ENCODE data around the gene CCDC182.

The CCDC182 gene

DNA sequence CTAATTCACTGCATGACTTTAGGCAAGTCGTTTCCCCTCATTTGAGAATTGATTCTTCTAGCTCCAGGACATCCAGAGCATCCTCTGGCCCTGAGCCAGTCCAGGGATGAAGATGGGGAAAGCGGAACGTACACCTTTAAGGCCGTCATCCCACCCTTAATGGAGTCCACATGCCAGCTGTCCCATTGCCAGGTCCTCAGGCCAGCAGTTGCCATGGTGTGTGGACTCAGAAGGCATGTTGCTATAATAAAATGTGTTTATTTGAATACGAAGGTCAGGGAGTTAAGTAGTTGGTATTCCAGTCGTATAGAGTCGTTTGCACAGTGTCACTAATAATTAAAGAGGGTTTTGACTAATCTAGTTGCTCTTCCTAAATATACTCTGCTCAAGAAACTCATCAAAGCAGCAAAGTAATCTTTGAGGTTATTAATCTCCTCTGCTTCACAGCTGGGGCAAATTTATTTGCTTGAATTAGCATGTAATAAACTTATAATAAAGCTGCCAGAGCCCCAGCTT is 30.4 kb downstream of the CCDC182 start:
- Histone ChIP-seq H3K27ac (ENCODE audit: low read depth, low read length) (no peak overlapping the region), H3K4me1 (ENCODE audit: control insufficient read depth, insufficient read depth, low read length) (no peaks in the 10 kb centered on the region), H3K4me3 (ENCODE audit: low read depth, low read length) (no peak overlapping the region), H3K9me3 (ENCODE audit: control insufficient read depth, insufficient read depth, low read length) (no peaks in the 10 kb centered on the region), H3K9ac (ENCODE audit: low read depth, low read length) (no peak overlapping the region), H3K36me3 (ENCODE audit: control insufficient read depth, insufficient read depth, low read length) (no peaks in the 10 kb centered on the region), H3K27me3 (ENCODE audit: control insufficient read depth, insufficient read depth, low read length) (peaks cover 9% of the 10 kb centered on the region; the same call in 1 of the 2 replicates)

DNA sequence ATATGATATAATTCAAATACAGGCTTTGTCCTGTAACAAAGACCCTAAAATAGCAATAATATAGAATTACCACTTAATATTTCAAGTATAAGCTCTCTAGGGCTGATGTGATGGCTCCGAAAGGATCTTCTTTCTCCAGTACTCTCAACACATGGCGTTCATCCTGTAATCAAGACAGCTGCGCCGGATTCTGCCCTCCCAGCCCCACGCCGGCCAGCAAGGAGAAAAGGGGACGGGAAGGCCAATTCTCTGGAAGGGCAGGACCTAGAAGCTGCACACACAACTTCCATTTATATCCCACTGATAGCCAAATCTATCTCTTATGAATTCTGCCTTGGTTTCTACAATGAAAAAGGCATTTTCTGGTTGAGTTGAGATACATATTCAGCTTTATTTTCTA is 32.0 kb downstream of the CCDC182 start:
- Histone ChIP-seq H3K9ac (ENCODE audit: low read depth, low read length) (no peak overlapping the region), H3K27ac (ENCODE audit: low read depth, low read length) (no peak overlapping the region), H3K27me3 (ENCODE audit: control insufficient read depth, insufficient read depth, low read length) (peaks cover 9% of the 10 kb centered on the region; the same call in 1 of the 2 replicates), H3K4me3 (ENCODE audit: low read depth, low read length) (no peak overlapping the region), H3K36me3 (ENCODE audit: control insufficient read depth, insufficient read depth, low read length) (no peaks in the 10 kb centered on the region), H3K4me1 (ENCODE audit: control insufficient read depth, insufficient read depth, low read length) (peaks cover 4% of the 10 kb centered on the region; the same call in 1 of the 2 replicates), H3K9me3 (ENCODE audit: control insufficient read depth, insufficient read depth, low read length) (no peaks in the 10 kb centered on the region)

DNA sequence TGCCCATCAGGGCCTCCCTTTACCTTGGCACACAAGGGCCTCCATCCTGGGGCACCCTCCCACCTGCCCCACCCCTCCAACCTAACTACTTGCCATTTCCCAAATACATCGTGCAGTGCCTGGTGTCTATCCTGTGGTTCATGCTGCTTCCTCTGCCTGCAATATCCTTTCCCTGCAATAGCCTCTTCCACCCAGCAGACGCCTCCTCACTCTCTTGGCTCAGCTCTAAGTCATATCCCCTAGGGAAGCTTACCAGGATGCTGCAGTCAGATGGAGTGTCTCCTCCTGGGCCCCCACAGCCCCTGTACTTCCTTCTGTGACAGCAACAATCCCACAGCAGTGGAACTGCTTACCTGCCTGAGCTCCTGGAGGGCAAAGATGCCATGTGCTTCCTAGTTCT is 36.7 kb downstream of the CCDC182 start:
- Histone ChIP-seq H3K36me3 (ENCODE audit: control insufficient read depth, insufficient read depth, low read length) (no peaks in the 10 kb centered on the region), H3K4me1 (ENCODE audit: control insufficient read depth, insufficient read depth, low read length) (peaks cover 12% of the 10 kb centered on the region; the same call in 1 of the 2 replicates), H3K9me3 (ENCODE audit: control insufficient read depth, insufficient read depth, low read length) (no peaks in the 10 kb centered on the region), H3K4me3 (ENCODE audit: low read depth, low read length) (0 out of 2 replicates have a peak overlapping the region, but pooled peaks have one; percentile 42), H3K27ac (ENCODE audit: low read depth, low read length) (no peak overlapping the region), H3K9ac (ENCODE audit: low read depth, low read length) (no peak overlapping the region), H3K27me3 (ENCODE audit: control insufficient read depth, insufficient read depth, low read length) (peaks cover 10% of the 10 kb centered on the region; the same call in 1 of the 2 replicates)

DNA sequence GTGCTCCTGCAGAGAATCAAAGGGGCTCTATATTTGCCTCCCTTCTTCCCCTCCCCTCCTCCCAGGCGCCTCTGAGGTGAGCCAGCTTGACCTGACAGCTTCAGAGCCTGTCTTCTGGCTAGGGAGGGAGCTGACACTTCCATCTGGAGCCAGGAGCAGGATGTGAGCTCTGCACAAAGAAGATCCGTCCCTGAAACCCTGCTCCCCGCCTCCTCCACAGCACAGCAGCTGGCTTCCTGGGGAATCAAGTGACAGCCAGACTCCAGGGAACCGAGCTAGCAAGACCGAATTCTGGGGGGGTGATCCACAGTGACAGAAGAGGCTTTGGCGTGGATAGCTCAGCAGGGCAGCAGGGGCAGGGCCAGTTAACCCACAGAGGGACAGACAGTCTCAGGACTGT is 37.2 kb downstream of the CCDC182 start:
- Histone ChIP-seq H3K27ac (ENCODE audit: low read depth, low read length) (no peak overlapping the region), H3K36me3 (ENCODE audit: control insufficient read depth, insufficient read depth, low read length) (no peaks in the 10 kb centered on the region), H3K27me3 (ENCODE audit: control insufficient read depth, insufficient read depth, low read length) (peaks cover 10% of the 10 kb centered on the region; the same call in 1 of the 2 replicates), H3K4me3 (ENCODE audit: low read depth, low read length) (peak overlapping the region; percentile 42), H3K9me3 (ENCODE audit: control insufficient read depth, insufficient read depth, low read length) (no peaks in the 10 kb centered on the region), H3K9ac (ENCODE audit: low read depth, low read length) (no peak overlapping the region), H3K4me1 (ENCODE audit: control insufficient read depth, insufficient read depth, low read length) (peaks cover 12% of the 10 kb centered on the region; the same call in 1 of the 2 replicates)

DNA sequence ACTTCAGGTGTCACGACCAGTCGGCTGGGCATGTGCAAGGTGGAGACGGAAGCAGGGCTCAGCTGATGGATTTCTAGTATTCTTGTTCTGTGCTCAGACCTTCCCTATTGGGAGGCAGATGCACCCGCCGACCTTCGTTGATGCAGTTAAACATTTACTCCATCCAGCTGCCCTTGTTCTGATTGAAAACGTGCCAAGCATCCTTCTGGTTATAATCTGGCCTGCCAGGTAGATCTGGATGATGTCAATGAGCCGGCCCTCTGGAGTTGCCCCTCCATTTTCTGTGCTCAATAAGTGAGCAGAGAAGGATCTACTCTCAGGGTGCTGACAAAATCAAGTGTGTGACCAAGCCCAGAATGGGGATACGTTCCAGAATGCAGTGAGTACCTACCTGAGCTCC is 38.3 kb downstream of the CCDC182 start:
- Histone ChIP-seq H3K36me3 (ENCODE audit: control insufficient read depth, insufficient read depth, low read length) (no peaks in the 10 kb centered on the region), H3K27me3 (ENCODE audit: control insufficient read depth, insufficient read depth, low read length) (0 out of 2 replicates have a peak, but pooled peaks cover 6% of the 10 kb centered on the region), H3K27ac (ENCODE audit: low read depth, low read length) (no peak overlapping the region), H3K4me1 (ENCODE audit: control insufficient read depth, insufficient read depth, low read length) (peaks cover 12% of the 10 kb centered on the region; the same call in 1 of the 2 replicates), H3K9ac (ENCODE audit: low read depth, low read length) (no peak overlapping the region), H3K9me3 (ENCODE audit: control insufficient read depth, insufficient read depth, low read length) (no peaks in the 10 kb centered on the region), H3K4me3 (ENCODE audit: low read depth, low read length) (no peak overlapping the region)

DNA sequence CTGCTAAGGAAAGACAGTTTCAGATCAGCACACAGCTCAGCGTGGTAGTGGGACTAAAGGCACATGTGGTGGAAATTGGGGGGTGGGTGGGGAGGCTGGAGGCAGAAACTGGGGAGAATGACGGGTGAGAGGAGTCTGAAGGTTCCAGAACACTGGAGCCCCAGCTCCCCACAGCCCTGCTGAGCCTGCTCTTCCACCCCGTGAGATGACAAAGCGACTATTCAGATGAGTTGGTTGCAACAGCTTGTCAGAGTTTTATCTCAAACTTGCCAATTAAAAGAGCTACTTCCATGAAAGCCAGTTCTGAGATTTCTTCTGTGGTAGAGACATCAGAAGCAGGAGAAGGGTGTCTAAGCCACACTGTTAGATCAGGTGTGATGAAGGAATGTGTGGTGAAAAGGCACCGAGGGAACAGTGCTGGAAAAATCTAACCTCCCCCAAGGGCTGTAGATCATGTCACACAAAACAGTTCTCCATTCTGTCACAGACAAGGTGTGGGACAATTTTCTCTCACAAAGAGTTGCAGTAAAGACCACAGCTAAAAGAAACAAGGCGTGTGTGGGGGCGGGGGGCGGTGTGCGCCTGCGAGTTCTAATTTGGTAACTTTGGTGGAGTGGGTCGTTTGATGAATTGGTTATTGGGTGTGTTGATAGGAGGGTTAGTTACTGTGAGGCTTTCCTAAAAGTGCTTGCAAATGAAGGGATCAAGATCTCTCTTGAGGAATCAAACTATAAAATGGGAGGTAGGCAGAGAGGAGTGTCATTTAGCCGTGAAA is 39.0 kb downstream of the CCDC182 start:
- Histone ChIP-seq H3K4me1 (ENCODE audit: control insufficient read depth, insufficient read depth, low read length) (peaks cover 15% of the 10 kb centered on the region; the same call in 1 of the 2 replicates), H3K27me3 (ENCODE audit: control insufficient read depth, insufficient read depth, low read length) (0 out of 2 replicates have a peak, but pooled peaks cover 4% of the 10 kb centered on the region), H3K9ac (ENCODE audit: low read depth, low read length) (no peak overlapping the region), H3K9me3 (ENCODE audit: control insufficient read depth, insufficient read depth, low read length) (no peaks in the 10 kb centered on the region), H3K36me3 (ENCODE audit: control insufficient read depth, insufficient read depth, low read length) (no peaks in the 10 kb centered on the region), H3K27ac (ENCODE audit: low read depth, low read length) (no peak overlapping the region), H3K4me3 (ENCODE audit: low read depth, low read length) (no peak overlapping the region)

DNA sequence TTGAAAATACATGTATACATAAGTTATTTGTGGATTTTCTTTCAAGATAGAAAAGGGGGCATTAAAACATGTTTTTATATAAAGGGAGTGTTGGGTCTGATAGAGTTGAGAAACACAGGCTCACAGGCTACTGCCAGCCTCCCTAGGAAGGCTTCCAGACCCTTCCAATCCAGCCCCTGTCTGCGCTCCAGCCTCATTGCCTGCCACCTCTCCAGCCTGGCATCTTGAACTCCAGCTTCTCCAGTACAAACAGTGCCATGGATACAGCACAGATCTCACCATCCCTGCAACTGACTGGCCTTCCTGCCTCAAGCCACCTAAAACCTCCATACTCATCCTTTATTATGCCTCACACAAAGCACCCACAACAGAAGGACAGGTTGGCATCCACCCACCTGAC is 40.7 kb downstream of the CCDC182 start:
- 0 out of 2 replicates have a peak, but pooled peaks cover 4% of the 10 kb centered on the region for H3K27me3 ChIP-seq (ENCODE audit: control insufficient read depth, insufficient read depth, low read length)
- peaks cover 16% of the 10 kb centered on the region; the same call in 1 of the 2 replicates for H3K4me1 ChIP-seq (ENCODE audit: control insufficient read depth, insufficient read depth, low read length)
- H3K27ac ChIP-seq (ENCODE audit: low read depth, low read length), result no peak overlapping the region
- H3K4me3 ChIP-seq (ENCODE audit: low read depth, low read length), result no peak overlapping the region
- no peaks in the 10 kb centered on the region for H3K9me3 ChIP-seq (ENCODE audit: control insufficient read depth, insufficient read depth, low read length)
- no peaks in the 10 kb centered on the region for H3K36me3 ChIP-seq (ENCODE audit: control insufficient read depth, insufficient read depth, low read length)
- H3K9ac ChIP-seq (ENCODE audit: low read depth, low read length), result no peak overlapping the region

DNA sequence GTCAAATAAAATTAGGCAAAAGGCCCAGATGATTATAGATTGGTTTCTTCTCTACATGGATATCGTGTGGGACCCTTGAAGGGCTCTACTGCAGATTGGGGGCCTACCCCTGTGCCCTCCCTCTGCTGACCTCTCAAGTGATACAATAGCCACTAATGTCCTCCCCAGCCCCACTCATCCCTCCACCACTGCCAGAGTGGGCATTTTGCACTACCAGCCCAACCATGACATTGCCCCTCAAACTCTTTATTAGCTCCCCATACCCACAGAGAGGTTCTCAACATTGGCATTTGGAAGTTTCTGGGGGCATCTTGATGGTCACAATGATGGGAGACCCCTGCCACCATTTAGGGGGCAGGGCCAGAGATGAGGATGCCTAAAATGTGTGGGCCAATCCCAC is 41.8 kb downstream of the CCDC182 start:
- H3K9ac ChIP-seq (ENCODE audit: low read depth, low read length), result no peak overlapping the region
- H3K4me3 ChIP-seq (ENCODE audit: low read depth, low read length), result no peak overlapping the region
- H3K27me3 ChIP-seq (ENCODE audit: control insufficient read depth, insufficient read depth, low read length), result 0 out of 2 replicates have a peak, but pooled peaks cover 4% of the 10 kb centered on the region
- peaks cover 16% of the 10 kb centered on the region; the same call in 1 of the 2 replicates for H3K4me1 ChIP-seq (ENCODE audit: control insufficient read depth, insufficient read depth, low read length)
- H3K9me3 ChIP-seq (ENCODE audit: control insufficient read depth, insufficient read depth, low read length), result no peaks in the 10 kb centered on the region
- H3K27ac ChIP-seq (ENCODE audit: low read depth, low read length), result no peak overlapping the region
- no peaks in the 10 kb centered on the region for H3K36me3 ChIP-seq (ENCODE audit: control insufficient read depth, insufficient read depth, low read length)

DNA sequence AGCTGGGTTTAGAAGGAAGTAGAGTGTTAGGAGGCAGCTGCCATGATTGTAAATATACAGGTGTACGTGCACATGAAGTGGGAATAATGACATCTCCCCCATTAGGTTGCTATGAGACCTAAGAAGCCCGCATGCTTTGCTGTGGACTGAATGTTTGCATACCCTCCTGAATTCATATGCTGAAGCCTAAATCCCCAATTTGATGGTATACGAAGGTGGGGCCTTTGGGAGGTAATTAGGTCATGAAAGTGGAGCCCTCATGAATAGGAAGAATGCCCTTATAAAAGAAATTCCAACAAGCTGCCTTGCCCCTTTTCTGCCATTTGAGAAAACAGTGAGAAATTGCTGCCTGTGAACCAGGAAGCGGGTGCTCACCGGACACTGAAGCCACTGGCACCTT is 44.0 kb downstream of the CCDC182 start:
- no peaks in the 10 kb centered on the region for H3K36me3 ChIP-seq (ENCODE audit: control insufficient read depth, insufficient read depth, low read length)
- H3K9ac ChIP-seq (ENCODE audit: low read depth, low read length), result no peak overlapping the region
- no peaks in the 10 kb centered on the region for H3K27me3 ChIP-seq (ENCODE audit: control insufficient read depth, insufficient read depth, low read length)
- no peak overlapping the region for H3K27ac ChIP-seq (ENCODE audit: low read depth, low read length)
- H3K4me3 ChIP-seq (ENCODE audit: low read depth, low read length), result no peak overlapping the region
- peaks cover 9% of the 10 kb centered on the region; the same call in 1 of the 2 replicates for H3K4me1 ChIP-seq (ENCODE audit: control insufficient read depth, insufficient read depth, low read length)
- no peaks in the 10 kb centered on the region for H3K9me3 ChIP-seq (ENCODE audit: control insufficient read depth, insufficient read depth, low read length)

DNA sequence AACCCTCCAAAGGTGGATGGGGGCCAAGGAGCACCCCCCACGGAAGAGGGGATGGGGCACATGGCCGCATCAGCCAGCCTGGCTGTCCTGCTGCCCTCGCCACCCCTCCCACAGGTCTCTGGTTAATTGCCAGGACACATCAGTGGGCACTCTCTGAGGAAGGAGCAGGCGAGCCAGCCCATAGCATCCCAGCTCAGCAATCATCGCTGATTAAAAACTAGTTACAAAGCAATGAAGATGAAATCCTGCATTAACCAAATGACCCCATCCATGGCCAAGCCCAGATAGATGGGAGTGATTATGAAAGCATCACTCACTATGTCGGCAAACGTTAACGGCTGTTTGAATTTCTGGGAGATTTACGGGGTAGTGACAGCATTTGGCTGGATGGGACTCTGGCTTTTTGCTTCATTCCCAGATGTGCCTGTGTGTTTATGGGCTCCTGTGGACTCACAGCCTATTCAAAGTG is 45.3 kb downstream of the CCDC182 start:
- Histone ChIP-seq H3K27ac (ENCODE audit: low read depth, low read length) (no peak overlapping the region), H3K9ac (ENCODE audit: low read depth, low read length) (no peak overlapping the region), H3K27me3 (ENCODE audit: control insufficient read depth, insufficient read depth, low read length) (no peaks in the 10 kb centered on the region), H3K4me1 (ENCODE audit: control insufficient read depth, insufficient read depth, low read length) (peaks cover 9% of the 10 kb centered on the region; the same call in 1 of the 2 replicates), H3K9me3 (ENCODE audit: control insufficient read depth, insufficient read depth, low read length) (no peaks in the 10 kb centered on the region), H3K4me3 (ENCODE audit: low read depth, low read length) (no peak overlapping the region), H3K36me3 (ENCODE audit: control insufficient read depth, insufficient read depth, low read length) (no peaks in the 10 kb centered on the region)

All from HUES48 (cell line).